LoVo (cell line): ENCODE results near the gene ZNF101.
A peak's percentile ranks its signal among the peaks of the same experiment; 100 is the strongest.

Experiments
- DNase-seq: peaks from one replicate; pipeline ENCODE4 v3.0.0-alpha.2; 2016; ENCODE audit warnings: low spot score

Gene ZNF101

DNA sequence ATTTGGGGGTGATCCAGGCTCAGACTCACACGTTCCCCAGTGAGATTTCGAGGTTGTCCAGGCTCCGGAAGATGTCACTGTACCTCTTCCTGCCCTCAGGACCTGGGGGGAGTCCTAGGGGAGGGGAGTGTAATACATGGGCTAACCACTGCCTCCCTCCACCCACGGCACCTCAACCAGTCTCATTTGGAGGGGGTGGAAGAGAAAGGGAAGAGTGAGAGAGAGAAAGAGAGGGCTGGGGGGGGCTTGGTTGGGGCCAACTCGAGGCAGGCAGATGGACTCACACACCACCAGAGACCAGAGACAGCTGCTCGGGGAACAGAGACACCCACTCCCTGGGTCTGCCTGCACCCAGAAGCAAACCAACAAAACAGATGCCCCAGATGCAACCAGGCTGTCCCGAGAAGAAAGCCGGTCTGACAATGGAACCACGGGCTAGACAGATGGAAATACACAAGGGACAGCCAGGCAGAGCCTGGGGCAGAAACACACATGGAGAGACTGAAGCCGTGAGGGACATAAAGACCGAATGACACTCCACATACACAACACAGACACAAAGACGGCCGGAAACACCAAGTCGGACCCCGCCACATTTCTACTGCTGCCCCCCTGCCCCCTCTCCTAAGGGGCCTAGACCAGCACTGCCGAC is 26.0 kb upstream of the ZNF101 start:
- DNase-seq, result no peak

DNA sequence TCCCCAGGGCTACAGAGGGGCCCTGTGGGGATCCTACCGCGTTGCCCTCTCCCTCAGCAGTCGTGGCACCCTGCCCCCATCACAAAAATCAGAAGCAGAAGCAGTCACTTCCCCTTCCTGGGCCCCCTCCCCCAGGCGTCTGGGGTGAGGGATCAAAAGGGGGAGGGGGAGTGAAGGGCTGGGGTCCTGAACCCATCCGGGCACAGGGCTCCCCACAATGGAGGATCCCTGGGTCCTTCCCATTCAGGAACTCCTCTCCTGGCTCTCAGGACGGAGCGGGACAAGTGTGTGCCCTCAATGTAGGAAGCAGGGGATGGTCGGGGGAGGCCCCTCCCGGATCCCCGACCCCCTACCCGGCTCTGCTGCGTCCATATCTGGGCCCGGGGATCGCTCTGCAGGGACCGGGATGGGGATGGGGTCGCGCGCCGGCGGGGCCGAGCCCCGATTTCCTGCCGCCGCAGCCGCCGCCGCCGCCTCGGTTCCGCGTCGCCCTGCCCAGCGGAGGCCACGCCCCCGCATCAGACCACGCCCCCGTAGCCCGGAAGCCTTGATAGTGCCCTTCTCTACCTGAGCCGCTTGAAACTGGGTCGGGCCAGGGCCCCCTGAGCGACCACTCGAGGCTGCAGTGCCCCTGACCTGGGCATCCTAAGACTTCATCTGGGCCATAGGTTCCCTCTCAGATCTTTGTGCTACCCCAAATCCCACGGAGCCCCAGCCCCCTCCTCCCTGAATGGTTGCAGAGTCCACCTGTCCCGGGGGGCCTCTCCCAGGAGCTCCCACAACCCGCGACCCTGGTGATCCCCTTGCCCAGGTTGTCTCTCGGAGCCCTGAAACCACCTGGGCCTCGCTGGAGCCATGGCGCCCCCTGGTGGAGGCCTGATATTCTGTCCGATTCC is 25.2 kb upstream of the ZNF101 start, which contains the start of gene GMIP:
GMIP (minus strand) TSS at position 500 of the 896 bp plus-strand sequence; CDS start at position 372, 128 bp downstream.
- peak; percentile 85 for DNase-seq

DNA sequence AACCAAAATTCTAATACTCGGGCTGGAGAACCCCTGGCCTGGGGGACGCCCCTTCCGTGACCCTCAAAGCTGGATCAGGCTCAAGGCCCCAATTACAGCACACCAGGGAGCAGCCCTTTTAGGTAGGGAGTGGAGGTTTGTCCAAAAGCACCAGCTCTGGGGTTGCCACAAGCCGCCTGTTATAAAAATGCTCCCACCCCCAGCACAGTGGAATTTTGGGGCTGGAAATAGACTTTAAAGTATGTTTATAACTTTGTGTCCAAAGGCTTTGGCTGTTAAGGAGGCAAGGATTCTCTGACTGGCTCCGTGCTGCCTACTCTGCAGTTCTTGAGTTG is 24.6 kb upstream of the ZNF101 start:
- no peak for DNase-seq

DNA sequence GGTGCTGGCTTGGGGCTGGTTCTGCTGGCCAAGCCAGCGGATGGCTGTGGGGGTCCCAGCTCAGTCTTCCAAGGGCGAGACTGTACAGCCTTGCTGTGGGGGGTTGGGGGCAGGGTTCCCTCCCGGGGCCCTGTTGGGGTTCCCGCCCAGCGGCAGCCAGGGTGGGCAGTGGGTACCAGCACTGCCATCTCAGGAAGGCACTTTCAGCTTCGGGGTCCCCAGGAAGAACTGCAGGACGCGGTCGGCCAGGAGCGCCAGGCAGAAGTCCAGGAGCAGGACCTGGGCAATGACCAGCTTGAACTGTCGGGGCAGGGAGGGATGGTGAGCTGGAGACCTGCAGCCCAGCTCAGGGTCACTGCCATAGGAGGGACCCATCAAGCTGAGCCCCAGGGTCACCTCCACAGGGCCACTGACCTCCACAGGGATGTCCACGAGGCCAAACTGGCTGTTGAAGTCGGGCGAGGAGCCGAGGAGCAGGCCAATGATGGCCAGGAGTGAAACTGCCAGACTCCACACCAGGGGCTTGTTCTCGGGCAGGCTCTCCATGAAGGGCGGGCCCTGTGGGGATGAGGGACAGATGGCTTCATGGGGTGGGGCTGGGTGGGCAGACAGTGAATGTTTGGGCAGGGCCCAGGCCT is 23.3 kb upstream of the ZNF101 start:
- no peak for DNase-seq

DNA sequence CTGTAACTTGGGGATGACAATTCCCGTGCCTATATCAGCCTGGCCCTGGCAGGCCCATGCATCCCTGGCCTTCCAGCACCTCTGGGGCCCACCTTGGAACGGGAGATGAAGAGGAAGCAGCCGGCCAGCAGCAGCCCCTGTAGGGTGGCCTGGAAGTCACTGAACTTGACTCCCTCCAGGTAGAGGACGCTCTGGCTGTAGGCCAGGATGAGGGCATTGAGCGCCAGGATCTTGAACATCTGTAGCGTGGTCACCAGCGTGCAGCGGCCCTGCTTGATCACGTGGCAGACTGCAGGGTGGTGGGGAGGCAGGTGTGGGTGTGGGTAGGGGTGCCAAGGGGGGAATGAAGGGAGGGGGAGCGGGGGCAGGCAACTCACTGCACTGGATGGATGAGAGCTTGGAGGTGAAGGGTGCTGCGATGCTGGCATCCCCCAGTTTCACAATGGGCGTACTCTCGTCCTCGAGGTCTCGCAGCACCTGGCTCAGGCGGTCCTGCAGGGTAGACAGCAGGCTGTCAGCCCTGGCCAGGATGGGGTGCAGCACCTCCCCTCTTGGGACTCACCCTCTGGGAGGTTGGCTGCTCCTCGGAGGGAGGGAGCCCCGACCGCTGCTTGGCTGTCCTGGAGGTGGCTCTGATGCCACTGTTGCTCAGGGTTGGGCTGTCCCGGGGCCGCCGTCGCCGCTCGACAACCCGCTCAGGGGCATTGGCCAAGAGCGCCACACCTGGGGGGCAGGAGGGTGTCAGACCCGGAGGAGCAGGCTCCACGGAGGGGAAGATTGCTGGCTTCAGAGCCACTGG is 21.4 kb upstream of the ZNF101 start:
- DNase-seq, result no peak

DNA sequence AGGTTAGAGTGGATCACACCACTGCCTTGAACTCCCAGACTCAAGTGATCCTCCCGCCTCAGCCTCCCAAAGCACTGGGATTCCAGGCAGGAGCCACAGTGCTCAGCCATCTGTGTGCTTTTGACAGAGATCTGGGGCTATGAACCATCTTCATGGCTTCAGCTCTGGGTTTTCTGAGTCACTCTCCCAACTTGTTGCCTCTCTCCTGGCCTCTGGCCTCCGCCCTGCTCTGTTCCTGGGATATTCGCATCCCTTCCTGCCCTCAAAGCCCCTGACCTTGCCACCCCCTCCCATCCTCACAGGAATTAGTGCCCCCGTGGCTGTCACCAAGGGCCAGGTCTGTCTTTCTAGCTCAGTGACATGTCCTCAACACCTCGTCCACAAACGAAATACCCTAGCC is 19.5 kb upstream of the ZNF101 start:
- no peak for DNase-seq

DNA sequence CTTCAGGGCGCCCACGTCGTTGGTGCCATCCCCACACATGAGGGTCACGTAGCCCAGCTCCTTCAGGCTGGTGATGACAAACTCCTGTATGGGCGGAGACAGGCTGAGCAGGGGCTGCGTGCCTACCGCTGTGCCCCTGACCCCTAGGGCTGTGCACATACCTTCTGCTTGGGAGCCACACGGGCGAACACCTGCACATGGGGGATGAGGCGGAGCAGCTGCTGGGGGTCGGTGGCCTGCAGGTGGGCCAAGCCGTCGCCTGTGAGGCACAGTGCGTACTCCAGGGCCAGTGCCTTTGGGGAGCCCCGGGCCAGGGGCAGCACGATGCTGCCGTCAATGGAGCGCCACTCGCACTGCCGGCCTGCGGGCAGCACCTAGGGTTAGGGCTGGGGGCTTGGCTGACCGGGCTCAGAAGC is 19.1 kb upstream of the ZNF101 start:
- DNase-seq, result no peak

DNA sequence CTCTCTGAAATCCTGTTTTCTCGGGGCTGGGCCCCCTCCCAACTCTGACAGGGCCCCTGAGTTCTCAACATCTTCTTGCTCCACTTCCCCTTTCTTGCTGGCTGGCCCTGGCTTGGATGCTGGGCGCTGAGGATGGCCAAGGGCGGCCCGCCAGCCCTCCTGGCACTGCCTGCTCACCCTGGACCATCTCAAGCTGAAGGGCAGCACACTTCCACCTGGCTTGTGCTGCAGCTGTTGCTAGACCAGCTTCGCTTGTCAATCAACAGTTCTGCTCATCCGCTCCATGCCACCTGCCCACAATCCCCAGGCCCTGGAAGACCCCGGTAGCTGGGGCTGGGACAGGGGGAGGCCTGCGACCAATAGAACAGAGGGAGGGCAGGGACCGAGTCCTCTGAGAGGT is 18.3 kb upstream of the ZNF101 start:
- DNase-seq, result no peak

DNA sequence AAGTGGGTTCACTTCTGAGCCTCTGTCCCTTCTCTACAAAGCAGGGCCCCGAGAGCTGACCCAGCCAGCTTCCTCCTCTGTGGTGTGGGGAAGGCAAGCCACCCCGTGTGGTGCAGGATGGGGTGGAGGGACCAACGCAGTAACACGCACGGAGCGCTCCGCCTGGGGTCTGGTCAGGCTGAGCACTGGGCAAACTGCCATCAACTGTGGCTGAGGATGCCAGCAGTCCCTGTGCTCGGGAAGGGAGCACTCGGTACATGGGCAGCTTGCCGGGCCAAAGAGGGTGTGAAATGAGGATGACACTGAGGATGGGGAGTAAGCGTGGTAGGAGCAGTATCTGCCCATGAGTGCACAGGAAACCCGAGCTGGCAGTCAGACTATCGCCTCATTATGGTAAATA is 17.6 kb upstream of the ZNF101 start:
- no peak for DNase-seq

DNA sequence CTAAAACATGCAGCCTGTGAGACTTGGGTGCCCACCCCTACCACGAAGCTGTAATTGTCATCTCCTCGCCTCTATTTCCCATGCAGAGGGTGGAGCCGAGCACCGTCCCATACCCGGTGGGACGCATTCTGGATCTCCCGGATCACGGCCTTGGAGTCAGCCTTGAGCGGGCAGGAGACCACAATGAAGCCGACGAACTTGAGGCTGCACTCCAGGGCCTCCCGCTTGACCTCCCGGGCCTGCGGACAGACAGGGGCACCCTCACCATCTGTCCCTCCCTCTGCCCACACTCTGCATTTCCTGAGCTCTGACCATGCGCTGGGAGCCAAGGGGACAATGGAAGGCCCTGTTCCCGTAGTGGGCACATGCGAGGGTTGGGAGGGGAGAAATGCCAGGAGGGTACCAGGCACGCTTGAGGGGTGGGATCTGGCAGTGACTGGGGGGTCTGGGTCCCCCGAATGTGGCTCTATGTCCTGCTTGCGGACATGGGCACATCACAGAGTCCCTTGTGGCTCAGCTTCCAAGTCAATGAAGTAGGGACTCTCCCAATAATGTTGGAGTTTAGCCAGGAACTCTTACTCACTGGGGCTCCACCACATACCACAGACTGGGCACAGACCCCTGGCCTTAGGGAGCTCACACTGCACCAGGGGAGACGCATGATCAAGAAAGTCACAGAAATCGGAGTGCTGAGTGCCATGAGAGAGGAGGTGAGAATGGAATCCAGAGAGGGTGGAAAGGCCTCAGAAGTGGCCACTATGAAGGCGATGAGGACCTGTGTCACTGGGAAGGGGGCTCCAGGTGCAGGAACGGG is 15.9 kb upstream of the ZNF101 start:
- DNase-seq, result no peak

DNA sequence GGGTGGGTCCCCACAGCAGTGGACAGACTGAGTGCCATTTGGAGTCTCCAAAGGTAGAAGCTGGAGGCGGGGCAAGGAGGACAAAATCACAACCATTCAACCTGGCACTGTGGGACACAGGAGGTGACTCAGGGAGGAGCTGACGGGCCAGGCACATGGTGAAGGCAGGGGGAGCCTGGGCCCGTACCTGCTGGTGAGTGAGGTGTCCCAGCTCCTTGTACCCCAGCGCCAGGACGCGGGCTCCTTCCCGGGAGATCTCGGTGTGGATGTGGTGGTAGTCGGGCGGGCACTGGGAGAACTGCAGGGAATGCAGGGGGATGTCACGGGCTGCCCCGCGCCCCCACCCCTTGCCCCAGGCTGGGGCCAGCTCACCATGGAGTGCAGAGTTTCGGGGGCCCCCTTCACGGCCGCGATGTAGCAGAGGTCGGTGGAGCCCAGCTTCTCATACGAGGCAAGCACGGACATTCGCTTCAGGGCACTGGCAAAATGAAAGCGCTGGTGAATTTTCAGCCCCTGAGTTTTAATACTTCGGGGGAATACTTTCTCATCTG is 15.0 kb upstream of the ZNF101 start:
- DNase-seq, result no peak

DNA sequence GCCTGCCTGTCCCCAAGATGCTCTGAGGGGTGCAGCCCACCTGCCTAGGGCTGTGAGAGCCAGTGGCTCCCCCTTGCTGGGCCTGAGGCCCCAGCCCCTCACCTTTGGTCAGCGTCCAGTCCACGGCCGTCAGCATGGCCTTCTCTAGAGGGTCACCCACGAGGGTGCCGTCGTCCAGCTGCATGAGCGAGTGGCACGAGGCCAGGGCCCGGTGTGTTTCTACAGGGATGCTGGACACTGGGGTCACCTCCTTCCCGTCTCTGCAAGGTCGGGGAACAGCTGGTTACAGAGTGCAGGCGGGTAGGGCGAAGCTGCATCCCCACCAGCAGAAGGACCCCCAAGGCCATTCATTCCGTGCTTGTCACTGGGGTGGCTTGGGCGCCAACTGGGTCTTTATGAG is 14.2 kb upstream of the ZNF101 start:
- DNase-seq, result no peak

DNA sequence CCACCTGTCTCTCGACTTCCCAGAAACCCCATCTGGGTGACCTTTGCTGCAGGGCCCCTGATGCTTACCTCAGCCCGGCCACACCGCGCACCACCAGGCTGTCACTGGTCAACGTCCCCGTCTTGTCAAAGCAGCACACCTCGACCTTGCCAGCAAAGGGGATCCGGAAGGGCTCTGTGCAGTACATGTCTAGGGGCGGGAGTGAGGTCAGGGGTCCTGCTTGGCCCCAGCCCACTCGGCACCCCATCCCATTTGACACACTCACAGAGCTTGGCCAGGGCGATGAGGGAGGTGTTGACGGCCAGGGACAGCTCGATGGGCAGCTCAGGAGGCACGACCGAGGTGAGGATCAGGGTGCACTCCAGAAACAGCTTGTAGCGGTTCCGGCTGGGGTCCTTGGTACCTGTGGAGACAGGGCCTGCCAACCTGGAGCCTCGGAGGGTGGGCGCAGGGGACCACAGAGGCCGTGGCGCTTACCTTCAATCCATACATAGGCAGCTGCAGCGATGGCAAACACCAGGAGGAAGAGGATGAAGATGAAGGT is 13.5 kb upstream of the ZNF101 start:
- no peak for DNase-seq

DNA sequence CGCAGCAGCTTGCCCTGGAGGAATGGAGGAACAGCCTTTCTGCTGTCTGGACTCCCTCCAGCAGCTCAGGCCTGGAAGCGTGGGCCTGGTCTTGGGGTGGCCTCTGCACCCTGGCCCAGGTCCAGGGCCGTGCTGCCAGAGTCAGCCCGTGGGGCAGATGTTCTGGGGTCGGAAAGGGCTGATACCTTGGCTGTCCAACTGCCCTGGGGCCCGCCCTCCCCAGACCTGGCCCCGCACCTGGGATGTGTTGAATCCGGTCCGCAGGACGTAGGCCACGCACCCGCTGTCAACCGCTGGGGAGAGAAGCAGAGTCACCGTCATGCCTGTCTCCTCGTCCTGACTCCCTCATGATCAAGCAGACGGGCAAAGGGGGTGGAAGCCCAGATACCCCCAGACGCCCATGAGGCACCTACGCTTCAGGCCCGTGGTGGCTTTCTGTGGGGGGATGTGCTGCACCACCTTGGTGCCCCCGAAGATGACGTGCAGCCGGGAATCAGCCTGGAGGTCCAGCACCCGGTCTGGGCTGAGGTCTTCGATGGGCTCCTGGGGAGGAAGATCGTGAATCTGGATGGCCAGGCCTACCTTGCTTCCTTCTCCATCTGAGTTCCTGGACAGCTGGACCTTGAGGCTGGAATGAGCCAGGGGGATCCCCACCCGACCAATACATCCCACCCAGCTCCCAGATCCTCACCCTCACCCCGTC is 12.8 kb upstream of the ZNF101 start:
- DNase-seq, result no peak

DNA sequence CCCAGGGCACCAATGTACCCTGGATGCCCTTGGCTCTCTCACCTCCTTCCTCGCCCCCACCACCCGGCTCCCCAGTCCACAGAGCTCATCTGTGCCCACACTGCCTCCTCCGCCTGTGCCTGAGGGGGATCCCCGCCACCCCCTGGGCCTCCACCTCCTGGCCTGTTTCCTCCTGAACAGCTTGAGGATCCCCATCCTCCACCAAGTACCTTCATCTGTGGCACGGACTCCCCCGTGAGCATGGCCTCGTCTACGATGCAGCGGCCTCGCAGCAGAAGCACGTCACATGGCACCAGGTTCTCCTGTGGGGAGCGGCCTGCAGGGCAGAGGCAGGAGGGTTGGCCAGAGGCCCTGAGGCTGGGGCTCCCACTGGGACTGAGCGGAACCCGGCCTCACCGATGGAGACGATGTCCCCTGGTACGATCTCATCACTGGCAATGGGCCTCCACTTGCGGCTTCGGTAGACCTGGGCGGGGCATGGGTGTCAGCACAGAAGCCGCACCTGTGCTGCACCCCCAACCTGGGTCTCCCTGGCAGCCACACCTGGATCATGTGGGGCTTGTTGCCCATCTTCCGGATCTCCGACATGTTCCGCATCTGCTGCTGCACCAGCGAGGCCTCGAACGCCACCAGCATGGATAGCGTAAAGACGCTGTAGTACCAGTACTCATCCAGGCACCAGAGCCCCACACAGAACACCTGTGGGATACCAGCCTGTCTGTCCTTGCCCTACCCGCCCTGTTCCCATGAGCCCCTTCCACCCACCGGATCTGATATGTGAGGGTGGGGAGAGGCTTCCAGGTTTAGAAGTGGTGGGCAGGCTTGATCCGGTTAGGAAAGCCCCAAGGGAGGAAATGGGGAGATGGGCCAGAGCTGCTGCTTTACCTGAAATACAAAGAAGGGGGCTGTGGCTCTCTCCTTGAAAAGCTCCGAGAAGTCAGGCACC is 11.9 kb upstream of the ZNF101 start:
- DNase-seq, result no peak

DNA sequence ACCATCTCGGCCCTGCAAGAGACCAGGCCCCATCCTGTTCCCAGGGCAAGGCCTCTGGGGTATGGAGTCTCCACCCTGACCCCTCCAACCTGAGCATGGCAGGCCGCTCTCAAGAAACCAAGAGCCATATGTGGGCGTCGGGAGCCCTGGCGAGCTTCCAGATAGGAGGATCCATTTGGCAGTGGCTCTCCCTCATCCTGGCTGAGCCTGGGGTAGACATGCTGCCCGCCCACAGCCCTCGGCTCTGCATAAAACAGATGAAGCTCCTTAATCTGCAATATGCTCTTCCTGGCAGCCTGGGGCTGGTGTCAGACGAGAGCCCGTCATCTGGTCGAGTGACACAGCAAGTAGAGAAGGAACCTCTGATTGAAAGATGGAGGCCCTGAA is 11.2 kb upstream of the ZNF101 start:
- DNase-seq, result no peak

DNA sequence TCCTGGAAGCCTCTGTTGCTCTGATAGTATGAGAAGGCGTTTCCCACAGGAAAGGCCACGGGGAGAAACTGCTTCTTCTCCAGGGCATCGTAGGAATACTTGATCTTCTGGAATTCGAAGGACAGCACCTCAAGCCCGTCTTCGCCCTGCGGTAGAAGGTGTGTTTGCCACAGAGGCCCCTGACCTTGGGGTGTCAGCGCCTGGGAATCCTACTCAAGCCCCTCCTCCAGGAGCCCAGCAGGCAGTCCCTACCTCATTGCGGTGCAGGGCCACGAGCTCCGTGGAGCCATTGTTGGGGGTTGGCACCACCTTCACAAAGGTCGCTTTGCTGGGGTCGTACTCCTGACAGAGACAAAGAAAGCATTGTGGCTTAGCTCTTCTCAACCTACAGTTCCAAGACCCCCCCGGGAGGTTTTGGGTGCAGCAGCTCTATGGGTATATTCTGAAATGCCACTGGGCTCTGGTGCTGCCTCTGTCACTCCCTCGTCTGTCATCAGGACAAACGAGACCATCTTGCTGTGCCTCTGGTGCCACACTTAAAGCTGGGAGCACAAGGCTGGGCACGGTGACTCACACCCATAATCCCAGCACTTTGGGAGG is 8.9 kb upstream of the ZNF101 start:
- DNase-seq, result no peak

DNA sequence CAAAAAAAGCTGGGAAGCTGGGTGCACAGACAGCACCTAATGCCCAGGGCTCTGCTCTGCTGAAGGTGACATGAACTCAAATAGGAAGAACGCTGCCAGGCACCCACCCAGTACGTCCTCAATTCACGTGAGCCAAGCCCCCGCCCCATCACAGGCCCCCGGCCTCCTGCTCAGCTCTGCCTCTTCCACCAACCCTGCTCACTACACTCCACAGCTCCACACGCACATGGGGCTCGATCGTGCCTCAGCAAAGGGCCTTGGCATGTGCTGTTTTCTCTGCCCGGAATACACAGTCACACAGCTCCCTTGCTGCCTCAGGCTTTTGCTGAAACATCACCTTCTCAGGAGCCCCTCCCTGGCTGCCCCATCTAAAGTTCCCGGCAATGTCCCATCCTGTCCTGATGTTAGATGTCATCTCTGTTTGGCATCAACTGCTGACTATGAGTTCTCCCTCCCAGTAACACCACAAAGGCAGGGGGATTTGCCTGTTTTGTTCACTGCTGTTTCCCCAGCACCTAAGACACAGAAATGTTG is 7.4 kb upstream of the ZNF101 start:
- DNase-seq, result no peak
